ENCODE data around the gene ADAM8.
"Not testable (repeated sequence)": the region's sequence is repeated elsewhere in the genome, so short reads cannot be mapped to it uniquely, and the experiment has no call there.

The ADAM8 gene

DNA sequence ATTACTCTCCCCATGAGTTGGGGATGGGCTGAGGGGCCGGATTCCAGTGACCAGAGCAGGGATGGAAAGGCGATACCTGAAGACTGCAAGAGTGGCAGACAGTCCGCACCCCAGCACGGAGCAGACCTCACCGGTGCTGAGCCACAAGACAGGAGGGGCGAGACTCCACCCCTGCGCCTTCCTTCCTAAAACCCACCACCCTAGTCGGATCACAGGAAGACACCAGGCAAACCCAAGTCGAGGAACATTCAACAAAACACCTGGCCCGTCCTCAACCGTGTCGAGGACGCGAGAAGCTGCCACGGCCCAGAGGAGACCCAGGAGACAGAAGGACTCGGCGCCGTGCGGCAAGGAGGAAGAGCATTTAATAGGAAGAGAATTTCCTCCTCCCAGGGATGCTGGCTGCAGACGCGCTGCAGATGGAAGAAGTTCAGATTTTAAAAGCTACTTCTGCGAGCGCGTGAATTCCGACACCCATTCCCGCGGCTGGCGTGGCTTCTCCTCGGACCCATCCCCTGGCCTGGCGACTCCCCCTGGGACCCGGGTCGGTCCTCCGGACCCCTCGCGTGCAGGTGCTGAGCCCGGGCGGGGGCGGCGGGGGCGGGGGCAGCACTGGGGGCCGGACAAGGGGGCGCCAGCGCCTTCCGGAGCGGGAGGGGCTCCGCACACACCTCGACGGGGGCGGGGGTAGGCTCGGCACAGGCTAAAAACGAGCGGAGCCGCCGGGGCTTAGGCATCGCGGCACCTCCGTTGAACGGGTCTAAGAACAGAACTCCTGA lies 47.2 kb downstream of the ADAM8 start:
- no peak for DNase-seq

DNA sequence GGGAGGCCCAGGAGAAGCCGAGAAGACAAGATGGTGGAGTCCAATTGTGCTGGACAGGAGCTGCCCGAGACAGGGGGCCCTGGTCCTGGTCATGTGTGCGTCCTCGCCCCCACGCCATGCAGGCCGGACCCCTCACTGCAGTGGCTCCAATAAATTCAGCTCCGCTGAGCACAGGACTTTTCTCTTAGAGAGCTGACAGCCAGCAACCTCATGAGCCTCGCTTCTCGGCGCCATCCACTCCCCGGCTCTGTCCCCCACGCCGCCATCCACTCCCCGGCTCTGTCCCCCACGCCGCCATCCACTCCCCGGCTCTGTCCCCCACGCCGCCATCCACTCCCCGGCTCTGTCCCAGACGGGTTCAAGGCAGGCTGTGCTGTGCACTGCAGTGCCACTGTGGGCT lies 49.4 kb downstream of the ADAM8 start:
- no peak for DNase-seq

DNA sequence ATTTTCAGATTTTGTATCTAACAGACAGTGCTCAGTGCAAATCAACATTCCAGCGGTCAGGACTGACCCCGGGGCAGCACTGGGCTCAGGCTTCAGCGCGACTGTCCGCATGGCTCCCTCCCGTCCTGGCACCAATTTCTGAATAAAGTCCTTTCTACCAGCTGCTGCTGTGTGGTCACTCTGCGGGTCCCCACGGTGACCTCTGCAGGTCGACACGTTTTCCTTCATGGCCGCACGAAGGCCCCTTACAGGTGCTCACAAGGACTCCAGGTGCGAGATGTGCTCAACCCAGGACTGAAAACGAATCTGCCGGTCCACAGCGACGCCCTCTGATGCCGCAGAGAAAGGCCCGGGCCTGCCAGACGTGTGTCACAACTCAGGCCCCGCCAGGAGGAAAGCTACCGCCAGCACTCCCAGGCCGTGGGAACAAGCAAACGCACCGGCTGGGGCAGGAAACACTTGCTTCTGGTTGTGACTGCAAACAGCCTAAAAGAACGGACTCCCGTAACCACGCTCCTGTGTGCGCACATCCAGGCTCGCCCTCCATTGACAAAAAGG lies 50.3 kb downstream of the ADAM8 start:
- no peak for DNase-seq

DNA sequence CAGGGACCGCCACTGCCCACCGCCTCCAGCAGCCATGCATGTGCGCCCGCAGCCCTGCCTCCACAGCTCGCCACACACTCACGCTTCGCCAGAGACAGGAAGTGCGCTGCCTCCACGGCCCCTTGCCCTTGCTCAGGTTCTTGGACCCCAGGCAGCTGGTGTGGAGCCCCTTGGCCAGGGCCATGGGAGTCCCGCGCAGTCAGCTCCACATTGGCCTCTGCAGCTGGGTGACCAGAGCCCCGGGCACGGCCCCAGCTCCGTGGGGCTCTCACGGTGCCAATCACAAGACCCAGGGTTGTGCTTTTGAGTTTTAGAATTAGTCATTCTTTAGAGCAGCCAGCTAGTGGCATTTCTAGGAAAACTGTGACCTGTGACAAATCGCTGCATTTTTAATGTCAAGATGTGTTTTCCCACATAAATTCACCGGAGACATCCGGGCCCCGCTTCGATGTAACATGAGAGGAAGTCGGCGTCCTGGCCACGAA lies 50.9 kb downstream of the ADAM8 start:
- DNase-seq: no peak

DNA sequence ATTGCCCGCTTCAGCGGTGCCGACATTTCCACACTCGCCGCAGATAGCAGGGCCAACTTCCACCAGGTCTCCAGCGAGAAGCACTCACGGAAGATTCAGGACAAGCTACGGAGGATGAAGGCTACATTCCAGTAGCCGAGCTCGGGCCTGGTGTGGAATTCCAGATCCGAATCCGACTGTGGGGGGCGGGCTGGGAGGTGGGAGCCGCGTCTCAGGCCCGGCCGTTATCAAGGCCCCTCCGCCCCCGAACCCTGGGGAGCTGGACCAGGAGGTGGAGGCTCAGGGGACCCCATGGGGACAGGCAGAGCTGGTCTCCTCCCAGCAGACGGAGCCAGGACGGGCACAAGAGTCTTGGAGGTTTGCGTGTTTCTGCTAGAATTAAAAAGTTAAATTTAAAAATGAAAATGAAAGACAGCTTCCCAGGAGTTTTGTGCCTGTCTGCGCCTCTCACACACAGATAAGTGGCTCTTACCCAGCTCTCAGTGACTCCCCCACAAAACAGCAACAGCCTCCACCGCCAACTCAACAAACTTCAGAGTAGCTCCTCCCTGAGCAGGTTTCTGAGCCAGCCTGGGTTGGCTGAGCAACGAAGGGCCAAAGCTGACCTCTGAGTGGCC lies 51.8 kb downstream of the ADAM8 start:
- no peak for DNase-seq

DNA sequence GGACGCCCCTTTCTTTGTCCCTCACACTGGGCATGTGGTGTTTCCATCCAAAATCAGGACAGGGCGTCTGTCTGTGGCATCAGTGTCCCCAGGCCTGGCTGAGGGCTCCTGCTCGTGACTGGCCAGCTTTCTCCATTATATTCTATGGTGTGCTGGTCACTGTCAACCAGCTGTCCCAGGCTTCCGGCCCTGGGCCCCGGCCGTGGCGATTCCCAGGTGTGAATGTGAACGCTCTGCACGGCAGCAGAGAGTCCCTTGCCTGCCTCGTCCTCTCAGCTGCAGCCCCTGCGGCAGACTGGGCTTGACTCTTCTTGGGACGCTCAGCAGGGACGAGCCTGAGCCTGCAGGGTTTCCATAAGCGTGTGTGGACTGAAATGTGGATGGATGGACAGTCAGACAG lies 52.6 kb downstream of the ADAM8 start:
- no peak for DNase-seq

DNA sequence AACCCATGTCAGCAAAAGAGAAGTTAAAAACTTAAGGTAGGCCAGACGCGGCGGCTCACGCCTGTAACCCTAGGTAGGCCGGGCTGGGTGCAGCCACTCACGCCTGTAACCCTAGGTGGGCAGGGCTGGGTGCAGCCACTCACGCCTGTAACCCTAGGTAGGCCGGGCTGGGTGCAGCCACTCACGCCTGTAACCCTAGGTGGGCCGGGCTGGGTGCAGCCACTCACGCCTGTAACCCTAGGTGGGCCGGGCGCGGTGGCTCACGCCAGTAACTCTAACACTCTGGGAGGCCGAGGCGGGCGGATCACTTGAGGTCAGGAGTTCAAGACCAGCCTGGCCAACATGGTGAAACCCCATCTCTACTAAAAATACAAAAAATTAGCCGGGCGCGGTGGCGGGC lies 54.9 kb downstream of the ADAM8 start:
- DNase-seq: not testable (repeated sequence)

DNA sequence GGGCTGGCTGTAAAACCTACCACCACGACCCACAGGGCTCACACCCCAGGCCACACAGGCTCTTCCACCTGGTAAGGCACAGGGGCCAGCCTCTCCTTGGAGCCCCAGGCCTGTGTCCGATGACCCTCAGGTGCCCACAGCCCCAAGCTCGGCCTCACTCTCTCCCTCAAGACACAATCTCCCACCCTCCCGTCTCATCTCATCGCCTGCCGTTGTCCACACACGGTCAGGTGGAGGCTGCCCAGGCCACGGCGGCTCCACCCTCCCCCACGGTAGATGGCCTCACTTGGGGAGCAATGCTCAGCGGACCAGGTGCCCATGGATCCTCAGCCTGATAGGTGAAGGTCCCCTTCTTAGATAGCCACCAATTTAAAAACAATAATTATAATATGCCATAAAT lies 55.3 kb downstream of the ADAM8 start:
- DNase-seq: no peak

DNA sequence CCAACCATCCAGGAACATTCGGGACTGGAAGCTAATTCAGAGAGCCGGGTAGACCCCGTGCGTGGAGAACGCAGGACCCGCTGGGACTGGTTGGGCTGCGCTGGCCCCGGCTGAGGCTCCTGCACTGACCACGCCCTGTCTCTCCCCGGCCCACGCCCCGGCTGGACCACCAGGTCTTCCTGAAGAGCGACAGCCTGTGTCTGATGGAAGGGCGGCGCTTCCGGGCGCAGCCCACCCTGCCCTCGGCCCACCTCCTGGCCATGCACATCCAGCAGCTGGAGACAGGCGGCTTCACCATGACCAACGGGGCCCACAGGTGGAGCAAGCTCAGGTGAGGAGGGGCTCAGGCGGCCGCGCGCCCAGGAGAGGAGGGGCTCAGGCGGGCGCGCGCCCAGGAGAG lies 56.9 kb downstream of the ADAM8 start:
- no peak for DNase-seq

DNA sequence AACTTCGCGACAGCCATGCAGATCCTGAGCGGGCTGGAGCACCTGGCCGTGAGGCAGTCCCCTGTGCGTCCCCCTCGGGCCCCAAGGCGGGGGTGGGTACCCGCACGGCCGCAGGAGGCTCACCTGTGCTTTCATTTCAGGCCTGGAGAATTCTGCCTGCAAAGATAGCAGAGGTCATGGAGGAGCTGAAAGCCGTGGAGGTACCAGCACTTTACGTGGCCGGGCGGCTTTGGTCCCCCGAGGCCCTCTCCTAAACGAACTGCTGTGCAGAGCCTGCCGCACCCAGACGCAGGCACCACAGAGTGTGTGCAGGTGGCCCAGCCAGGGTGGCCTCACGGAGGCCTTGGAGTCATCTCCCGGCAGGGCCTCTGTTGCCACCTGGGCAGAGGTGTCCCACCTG lies 57.8 kb downstream of the ADAM8 start:
- no peak for DNase-seq

DNA sequence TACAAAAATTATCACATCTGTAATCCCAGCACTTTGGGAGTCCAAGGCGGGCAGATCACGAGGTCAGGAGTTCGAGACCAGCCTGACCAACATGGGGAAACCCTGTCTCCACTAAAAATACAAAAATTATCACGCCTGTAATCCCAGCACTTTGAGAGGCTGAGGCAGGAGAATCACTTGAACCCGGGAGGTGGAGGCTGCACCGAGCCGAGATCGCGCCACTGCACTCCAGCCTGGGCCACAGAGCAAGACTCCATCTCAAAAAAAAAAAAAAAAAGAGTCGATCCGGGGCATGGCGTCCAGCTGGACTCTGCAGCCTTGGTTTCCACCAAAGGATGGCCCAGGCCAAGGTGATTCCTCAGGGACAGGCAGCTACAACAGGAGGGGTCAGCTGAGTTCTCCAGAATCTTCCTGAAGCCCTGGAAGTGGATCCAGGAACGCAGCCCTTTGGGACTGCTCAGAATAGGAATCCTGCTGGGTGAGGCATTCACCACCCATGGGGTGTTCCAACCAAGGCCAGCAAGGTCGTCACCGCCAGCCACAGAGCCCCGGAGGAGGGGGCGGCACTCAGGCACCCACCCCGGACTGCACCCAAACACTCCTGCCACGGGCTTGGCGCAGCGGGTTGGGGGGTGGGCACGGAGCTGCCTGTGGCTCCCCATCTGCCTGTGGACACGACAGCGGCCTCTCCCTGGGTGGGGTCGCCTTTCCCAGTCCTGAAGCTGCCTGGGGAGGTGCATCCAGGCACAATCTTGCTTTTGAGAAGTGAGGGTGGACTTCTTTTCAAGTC lies 58.7 kb downstream of the ADAM8 start:
- DNase-seq: no peak

DNA sequence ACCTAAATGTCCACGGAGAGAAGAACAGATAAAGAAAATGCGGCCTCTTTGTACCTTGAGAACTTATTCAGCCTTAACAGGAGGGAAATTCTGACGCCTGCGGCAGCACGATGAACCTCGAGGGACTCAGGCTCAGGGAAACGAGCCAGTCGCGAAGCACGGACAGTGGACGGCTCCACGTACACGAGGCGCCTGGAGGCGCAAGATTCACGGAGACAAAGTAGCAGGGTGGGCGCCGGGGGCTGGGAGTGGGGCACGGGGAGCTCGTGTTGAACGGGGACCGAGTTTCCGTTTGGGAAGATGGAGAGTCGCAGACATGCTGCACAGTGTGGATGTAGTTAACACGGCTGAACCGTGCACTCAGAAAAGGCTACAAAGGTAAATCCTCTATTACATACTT lies 59.9 kb downstream of the ADAM8 start:
- DNase-seq: no peak

DNA sequence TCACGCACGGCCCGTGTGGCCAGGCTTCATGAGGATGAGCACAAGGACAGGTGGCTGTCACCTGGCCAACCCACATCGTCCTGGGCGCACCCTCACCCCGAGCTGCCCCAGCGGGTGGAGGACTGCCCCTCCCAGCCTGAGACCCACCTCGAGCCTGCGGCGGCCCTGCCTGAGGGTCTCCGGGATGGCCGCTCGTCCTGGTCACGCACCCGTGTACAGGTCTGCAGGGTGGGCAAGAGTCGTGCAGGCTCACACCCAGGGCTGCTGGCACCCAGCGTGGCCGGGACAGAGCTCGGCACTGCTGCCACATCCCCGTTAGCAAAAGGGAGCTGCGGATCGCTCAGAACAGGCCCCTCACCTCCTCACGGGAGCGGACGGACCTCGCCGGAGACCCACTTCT lies 61.1 kb downstream of the ADAM8 start:
- no peak for DNase-seq

DNA sequence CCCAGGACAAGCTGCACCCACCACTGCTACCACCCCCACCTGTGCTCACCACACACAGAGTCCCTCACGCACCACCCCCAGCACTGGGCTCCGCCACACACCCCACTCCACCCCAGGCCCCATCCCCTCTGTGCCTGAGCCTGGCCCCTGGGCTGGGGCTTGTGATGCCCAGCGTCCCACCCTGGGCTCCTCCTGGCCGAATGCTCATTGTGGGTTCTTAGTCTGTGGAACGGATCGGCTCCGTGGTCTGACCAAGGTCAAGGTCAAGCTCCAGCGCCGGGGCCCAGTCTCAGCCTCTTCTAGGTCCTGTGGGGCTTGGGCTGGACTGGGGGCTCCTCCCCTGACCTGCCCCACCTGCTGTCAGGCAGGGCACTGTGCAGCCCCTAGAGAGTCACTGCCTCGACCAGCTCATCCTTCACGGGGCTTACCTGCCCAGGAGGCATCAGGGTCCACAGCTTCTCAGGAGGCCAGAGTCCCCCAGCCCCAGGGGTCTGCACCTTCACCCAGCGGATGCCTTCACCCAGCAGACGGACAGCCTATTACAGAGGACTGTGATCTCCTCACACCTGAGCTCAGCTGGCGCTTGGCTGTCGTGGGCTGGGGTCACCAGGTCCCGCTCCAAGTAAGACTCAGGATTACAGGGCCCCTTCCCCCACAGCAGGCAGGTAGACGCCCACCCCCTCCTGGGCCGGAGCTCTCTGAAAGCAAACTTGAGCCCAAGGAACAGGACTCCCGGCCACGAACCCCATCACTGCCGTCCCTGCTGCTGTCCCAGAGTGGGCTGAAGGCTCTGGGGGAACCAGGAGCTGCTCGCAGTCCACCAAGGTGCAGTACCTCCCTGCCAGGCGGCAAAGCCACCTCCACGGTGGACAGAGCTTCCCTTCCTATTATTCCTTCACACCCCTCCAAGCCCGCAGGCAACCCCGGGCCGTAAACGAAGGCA lies 61.9 kb downstream of the ADAM8 start:
- no peak for DNase-seq

DNA sequence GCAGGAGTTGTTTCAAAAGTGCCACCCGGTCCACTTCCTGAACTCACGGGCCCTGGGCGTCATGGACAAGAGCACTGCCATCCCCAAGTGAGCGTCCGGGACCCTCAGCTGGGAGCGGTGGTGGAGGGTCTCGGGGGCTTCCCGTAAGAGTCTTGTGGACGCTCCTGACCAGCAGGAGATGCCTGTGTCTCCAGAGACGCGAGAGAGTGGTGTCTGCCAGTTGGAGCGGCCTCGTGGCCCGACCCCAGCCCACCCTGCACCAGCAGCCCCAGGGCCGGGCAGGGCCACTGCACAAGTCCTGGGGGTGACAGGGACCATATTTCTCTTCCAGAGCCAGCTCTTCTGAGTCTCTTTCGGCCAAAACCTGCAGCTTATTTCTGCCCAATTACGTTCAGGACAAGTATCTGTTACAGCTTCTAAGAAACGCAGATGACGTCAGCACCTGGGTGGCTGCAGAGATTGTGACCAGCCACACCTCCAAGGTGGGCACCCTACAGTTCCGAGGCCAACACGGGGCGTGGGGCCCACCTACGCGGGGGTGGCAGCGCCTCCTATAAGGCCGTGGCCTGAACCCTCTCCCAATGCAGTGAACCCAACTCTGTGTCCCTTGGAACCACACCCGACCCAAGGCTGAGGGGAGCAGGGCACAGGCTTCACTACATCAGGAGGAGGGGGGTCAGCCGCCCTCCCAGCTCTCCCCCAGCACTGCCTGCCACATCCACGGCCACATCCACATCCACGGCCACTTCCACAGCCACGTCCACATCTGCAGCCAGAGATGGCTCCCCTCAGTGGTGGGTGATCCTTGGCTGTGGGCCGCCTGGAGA lies 62.8 kb downstream of the ADAM8 start:
- no peak for DNase-seq

DNA sequence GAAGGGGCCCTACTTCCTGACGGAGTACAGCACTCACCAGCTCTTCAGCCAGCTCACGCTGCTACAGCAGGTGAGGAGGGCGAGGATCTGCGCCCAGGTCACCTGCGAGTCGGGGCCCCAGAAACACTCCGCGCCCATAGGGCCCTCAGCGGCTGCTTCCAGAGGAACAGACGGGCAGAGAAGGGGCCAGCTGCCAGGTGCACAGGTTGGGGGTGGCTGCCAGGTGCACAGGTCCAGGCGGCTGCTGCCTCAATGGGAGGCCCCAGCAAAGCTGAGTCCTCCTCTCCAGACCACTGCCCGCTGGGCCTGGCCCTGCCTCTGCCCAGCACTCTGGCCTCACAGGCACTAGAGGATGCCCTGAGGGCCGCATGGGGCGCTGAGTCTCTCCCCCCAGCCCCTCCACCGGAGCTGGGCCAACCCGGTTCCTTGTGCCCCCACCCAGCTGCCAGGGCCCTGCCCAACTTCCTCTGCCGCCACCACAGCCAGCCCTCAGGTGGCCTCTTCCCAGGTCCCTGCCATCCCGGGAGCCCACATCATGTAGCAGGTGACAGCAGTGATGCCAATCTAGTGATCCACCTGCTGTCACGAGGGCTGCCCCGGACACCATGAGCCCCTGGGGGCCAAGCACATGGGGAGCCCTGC lies 63.7 kb downstream of the ADAM8 start:
- DNase-seq: no peak

Data from NCI-H524 treated with DMSO at 0.1 percent for 48 hours (cell line).